T-helper 17 cell (primary cell): Measurements from ENCODE around the gene VPS37C. TPM values are rescaled to one million over a fixed set of nuclear protein-coding genes. Genes with fewer than 3 reads are reported as not detected.

Experiments
- ATAC-seq: fragments of 150-1000 bp; cut with Tn5 transposase; 2 replicates; pipeline ENCODE4 v1.10.0; 2021; ENCODE audit warnings: mild to moderate bottlenecking, moderate library complexity
- DNase-seq, 3 donors: peaks; one replicate each; pipeline versions ENCODE4 v3.0.0 to v3.0.0-alpha.2; 2020 to 2021
- H3K9me3 ChIP-seq: one replicate; pipeline ENCODE4 v1.7.0; 2013; ENCODE audit warnings: low read length, mild to moderate bottlenecking; ENCODE audit not compliant: control insufficient read depth, poor library complexity, severe bottlenecking
- H3K27ac Mint-ChIP-seq: one replicate; pipeline ENCODE4 v1.8.0; 2022; ENCODE audit warnings: mild to moderate bottlenecking, moderate library complexity, mixed read lengths
- H3K27me3 Mint-ChIP-seq: one replicate; pipeline ENCODE4 v1.8.0; 2022; ENCODE audit warnings: mixed read lengths
- H3K36me3 Mint-ChIP-seq: one replicate; pipeline ENCODE4 v1.8.0; 2022; ENCODE audit warnings: low read depth, mixed read lengths
- H3K4me1 Mint-ChIP-seq: one replicate; pipeline ENCODE4 v1.8.0; 2022; ENCODE audit warnings: mild to moderate bottlenecking, mixed read lengths
- H3K4me3 Mint-ChIP-seq: one replicate; pipeline ENCODE4 v1.8.0; 2022; ENCODE audit warnings: mild to moderate bottlenecking, moderate library complexity, mixed read lengths
- total RNA-seq, 4 donors: library from RNA in 2 of 4; stranded (reverse) in 2 of 4; gene quantifications; one replicate each; pipeline ENCODE4 v1.2.3 and lab custom pipeline; 2022 to 2026

VPS37C gene
- total RNA-seq, 2 donors from 2014 or later, result 3.5 to 5.6 TPM

DNA sequence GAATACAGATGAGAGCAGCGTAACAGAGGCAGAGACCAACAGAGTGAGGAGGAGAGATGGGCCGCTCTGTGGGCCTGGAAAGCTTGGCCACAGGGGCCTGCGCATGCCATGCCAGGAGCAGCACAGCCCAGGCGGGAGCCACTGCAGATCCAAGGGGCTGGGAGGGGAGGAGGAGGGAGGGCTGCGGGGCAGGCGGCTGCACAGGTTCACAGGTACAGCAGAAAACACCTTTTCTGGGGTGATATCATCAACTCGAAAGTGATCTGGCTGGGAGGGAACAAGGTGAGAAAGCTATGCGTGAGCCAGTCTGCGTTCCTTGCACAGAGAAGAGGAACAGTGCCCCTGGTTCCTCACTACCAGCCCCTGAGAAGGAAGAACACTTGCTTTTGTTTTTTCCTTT, 14.8 kb downstream of the VPS37C start:
- ATAC-seq (no peak), DNase-seq (no peak)
- no peaks in the 10 kb centered on the region for H3K27me3 Mint-ChIP-seq
- H3K4me3 Mint-ChIP-seq, result no peak overlapping the region
- H3K4me1 Mint-ChIP-seq, result peaks cover 23% of the 10 kb centered on the region
- no peaks in the 10 kb centered on the region for H3K9me3 ChIP-seq
- no peak overlapping the region for H3K27ac Mint-ChIP-seq
- peaks cover 2% of the 10 kb centered on the region for H3K36me3 Mint-ChIP-seq

DNA sequence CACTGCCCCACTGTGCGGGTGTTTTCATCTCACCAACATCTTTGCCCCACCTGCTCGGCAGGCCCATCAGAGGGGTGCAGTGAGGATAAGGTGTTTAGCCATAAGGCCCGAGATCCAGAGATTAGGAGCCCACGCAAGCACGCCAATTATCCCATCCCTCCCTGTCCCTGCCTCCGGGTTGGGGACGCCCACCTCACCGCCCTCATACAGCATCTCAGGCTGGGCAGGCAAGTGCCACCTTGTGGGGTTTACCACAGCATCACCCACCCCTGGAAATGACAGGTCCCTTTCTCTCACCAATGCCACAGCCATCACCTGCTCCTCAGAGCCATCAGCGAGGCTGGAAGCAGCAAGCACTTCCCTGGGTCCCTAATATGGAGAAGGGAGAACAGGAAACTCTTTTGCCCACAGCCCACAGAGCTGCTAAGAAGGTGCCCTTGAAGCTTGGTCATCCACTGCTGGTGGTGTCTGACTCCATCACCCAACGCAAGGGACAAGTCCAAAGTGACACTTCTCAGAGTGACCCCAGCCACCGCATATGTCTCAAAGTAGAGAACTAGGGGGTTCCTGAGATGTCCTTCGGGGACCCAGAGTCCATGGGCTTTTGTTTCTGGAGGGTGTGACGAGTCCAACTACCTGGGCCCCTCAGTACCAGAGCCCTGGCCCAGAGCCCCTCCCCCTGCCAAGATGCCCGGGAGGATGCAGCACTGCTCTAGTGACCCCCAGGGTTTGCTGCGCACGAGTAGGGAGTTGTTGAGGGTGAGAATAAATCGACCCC, 15.8 kb downstream of the VPS37C start:
- Mint-ChIP-seq H3K27me3 (no peaks in the 10 kb centered on the region), H3K4me3 (no peak overlapping the region), H3K4me1 (peaks cover 25% of the 10 kb centered on the region), H3K27ac (no peak overlapping the region), H3K36me3 (peaks cover 2% of the 10 kb centered on the region)
- H3K9me3 ChIP-seq, result no peaks in the 10 kb centered on the region
- no peak for ATAC-seq
- no peak for DNase-seq

DNA sequence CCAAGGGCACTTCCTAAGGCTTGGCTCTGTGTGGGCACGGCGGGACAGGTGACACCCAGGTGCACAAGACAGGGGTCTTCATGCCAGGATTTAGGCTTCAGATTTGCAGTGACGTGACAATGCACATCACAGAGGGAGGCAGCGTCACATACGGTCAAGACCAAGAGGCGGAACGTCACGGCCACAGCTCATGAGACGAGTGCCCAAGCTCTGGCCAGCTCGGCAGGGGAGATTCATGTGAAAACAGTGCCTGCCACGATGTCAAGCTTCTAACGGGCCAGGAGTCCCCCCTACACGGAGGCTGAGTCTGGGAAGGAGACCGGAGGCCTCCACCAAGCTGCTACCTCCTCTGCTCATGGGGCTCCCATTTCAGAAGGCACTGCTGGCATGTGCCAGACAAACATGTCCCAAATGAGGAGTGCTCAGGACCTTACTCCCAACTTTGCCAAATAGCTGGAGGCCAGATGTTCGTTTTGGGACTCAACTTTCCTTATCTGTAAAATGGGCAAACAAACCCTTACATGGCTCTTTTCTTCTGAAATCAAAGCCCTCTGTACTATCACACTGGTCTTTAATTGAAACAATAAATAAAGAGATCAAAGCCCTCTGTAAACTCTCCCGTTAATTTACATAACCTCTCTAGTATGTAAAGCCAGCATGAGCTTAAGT, 16.6 kb downstream of the VPS37C start:
- Mint-ChIP-seq H3K4me1 (peaks cover 18% of the 10 kb centered on the region), H3K4me3 (no peak overlapping the region), H3K27me3 (no peaks in the 10 kb centered on the region), H3K36me3 (no peaks in the 10 kb centered on the region), H3K27ac (no peak overlapping the region)
- DNase-seq (no peak), ATAC-seq (no peak)
- H3K9me3 ChIP-seq, result no peaks in the 10 kb centered on the region

DNA sequence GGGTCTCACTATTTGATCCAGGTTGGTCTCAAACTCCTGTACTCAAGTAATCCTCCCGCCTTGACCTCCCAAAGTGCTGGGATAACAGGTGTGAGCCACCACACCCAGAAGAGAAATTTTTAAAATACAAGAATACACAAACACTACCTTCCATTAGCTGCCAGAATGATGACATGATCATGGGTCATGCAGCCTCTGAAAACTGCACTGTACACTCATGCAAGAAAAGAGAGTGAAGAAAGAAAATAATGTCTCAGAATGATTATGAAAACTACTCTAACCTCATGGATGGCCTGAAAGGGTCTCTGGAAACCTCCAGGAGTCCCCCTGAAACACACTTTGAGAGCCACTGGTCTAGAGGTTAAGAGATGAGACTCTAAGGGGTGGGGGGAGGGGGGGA, 18.8 kb downstream of the VPS37C start:
- H3K4me3 Mint-ChIP-seq, result no peak overlapping the region
- no peak overlapping the region for H3K27ac Mint-ChIP-seq
- H3K4me1 Mint-ChIP-seq, result peaks cover 15% of the 10 kb centered on the region
- H3K9me3 ChIP-seq, result no peaks in the 10 kb centered on the region
- no peaks in the 10 kb centered on the region for H3K27me3 Mint-ChIP-seq
- DNase-seq, result no peak
- ATAC-seq, result no peak
- peaks cover 3% of the 10 kb centered on the region for H3K36me3 Mint-ChIP-seq

DNA sequence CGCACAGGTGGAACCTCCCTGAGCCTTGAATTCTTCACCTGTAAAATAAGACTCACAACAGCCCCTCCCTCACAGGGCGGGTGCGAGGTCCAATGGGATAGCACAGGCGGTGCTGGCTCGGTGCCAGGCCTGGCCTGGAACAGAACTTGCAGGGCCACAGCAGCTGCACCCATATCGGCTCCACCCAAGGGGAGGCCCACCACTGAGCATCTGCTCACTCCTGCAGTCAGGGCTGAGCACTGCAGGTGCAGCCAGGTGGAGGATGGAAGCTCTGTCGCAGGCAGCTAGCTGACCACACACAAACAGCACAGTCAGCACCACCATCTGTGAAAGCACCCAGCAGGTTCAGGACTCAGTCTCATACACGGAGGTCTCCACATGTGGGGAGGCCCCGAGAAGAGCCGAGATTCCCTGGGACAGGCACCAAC, 19.6 kb downstream of the VPS37C start:
- DNase-seq, result no peak
- no peaks in the 10 kb centered on the region for H3K9me3 ChIP-seq
- peaks cover 3% of the 10 kb centered on the region for H3K36me3 Mint-ChIP-seq
- H3K4me3 Mint-ChIP-seq, result no peak overlapping the region
- ATAC-seq, result no peak
- H3K4me1 Mint-ChIP-seq, result peaks cover 18% of the 10 kb centered on the region
- no peaks in the 10 kb centered on the region for H3K27me3 Mint-ChIP-seq
- H3K27ac Mint-ChIP-seq, result no peak overlapping the region

DNA sequence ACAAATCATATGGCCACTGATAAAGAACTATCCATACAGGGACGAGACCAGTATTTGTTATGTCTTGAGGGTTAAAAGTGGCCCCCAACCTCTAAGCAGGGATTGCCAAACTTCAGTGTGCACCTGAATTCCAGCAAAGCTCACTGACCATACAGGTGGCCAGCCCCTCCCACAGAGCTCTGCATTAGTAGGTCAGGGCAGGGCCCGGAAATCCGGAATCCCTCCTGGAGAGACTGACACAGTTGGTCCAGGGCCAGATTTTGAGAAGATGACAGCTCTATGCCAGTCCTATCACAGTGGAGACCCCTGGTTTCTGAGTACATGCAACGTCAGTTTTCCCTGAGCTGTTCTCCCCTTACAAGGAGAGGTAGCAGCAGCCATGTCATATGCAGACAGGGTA, 20.8 kb downstream of the VPS37C start:
- peaks cover 15% of the 10 kb centered on the region for H3K4me1 Mint-ChIP-seq
- H3K9me3 ChIP-seq, result no peaks in the 10 kb centered on the region
- peaks cover 5% of the 10 kb centered on the region for H3K36me3 Mint-ChIP-seq
- DNase-seq (no peak), ATAC-seq (no peak)
- no peak overlapping the region for H3K27ac Mint-ChIP-seq
- no peak overlapping the region for H3K4me3 Mint-ChIP-seq
- H3K27me3 Mint-ChIP-seq, result no peaks in the 10 kb centered on the region

DNA sequence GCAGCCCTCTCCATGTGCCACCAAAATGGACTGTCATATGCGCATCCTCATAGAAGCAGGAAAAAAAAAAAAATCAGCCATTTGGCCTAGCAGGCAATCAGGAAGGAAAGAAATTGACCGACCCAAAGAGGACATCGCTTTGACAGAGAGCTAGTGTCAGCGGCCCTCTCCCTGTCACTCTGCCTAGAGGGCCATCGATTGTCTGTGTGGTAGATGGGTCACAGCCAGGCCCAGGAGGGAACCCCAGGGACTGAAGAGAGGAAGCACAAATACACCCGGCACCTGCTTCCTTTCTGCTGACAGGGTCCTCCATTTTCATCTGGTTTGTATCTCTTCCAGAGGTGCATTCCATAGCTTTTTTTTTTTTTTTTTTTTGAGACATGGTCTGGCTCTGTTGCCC, 21.8 kb downstream of the VPS37C start:
- Mint-ChIP-seq H3K4me1 (peaks cover 14% of the 10 kb centered on the region), H3K36me3 (peaks cover 5% of the 10 kb centered on the region), H3K27ac (no peak overlapping the region), H3K27me3 (no peaks in the 10 kb centered on the region), H3K4me3 (no peak overlapping the region)
- H3K9me3 ChIP-seq, result no peaks in the 10 kb centered on the region
- no peak for ATAC-seq
- DNase-seq, result no peak

DNA sequence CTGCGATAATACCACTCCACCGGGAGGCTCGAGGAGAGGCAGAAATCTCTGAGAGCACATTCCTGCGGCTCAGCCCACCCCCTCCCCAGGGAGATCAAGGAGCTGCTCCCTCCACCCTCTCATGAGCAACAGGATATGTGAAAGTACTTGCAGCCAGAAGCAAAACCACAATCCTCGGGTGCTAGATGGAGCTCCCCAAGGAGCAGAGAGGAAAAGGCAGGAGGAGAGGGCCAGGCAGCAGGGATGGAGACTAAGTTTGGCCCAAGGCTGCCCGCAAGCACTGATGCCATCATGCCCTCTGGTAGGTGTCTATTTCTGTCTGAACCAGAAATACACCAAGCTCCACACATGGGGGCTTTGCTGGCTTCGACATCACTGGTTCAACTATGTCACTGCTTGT, 22.3 kb downstream of the VPS37C start:
- no peaks in the 10 kb centered on the region for H3K9me3 ChIP-seq
- Mint-ChIP-seq H3K36me3 (peaks cover 5% of the 10 kb centered on the region), H3K4me3 (no peak overlapping the region), H3K27me3 (no peaks in the 10 kb centered on the region), H3K4me1 (peaks cover 11% of the 10 kb centered on the region), H3K27ac (no peak overlapping the region)
- ATAC-seq (no peak), DNase-seq (no peak)

DNA sequence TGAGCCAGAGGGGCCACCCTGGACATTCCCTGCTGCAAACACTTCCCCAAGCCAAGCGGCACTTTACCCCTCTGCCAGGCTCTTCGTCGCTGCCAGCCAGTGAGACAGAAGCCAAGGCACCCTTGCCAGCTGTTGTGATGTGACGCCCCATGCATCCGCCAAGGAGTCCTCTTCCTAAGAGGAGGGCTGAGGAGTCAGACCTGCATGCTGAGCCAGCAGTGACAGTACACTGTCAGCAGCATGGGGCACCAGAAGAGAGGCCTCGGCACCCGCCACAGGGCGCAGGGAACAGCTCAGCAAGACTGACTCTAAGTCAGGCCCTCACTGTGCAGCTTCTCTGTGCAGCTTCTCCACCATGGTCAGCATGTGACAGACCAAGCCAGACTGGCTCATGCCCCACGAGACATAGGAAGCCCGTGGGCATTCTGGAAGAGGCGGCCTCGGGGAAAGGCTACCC, 26.4 kb downstream of the VPS37C start:
- H3K27ac Mint-ChIP-seq, result no peak overlapping the region
- ATAC-seq, result no peak

DNA sequence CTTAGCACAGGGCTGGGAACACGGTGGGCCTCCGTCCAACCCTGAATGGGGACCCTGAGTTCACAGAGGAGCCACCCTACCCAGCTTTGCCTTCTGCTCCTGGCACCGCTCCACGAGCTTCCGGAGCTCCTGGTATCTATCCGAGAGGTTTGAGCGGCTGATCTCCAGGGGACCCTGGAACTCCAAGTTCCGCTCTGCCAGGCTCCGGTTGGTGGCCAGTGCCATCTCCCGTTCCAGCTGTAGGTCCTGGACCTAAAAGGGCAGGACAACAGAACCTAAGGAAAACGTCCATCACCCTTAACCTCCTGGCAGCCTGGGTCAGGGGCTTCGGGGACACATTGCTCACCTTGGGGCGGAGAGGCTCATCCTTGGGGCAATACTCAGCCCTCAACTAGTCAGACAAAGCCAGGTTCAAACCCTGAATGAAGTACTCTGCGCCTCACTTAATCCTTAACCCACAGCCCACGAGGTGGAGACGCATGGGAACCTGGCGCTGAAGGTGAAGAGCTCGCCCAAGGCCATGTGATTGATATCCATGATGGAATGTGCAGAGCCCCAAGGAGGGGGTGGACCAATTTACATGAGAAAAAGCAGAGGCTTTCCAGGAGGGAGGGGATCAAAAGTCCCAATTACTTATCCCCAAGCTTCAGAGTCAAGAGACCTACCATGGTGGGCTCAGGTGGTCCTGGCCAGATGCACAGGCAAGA, 27.1 kb downstream of the VPS37C start:
- H3K36me3 Mint-ChIP-seq, result peaks cover 7% of the 10 kb centered on the region
- ATAC-seq, result no peak

More for the DNA sequence above, 26.4 kb downstream of the VPS37C start:
- H3K4me1 Mint-ChIP-seq, result peaks cover 12% of the 10 kb centered on the region
- no peak for DNase-seq
- H3K27me3 Mint-ChIP-seq, result no peaks in the 10 kb centered on the region
- no peak overlapping the region for H3K4me3 Mint-ChIP-seq
- peaks cover 6% of the 10 kb centered on the region for H3K36me3 Mint-ChIP-seq
- no peaks in the 10 kb centered on the region for H3K9me3 ChIP-seq

DNA sequence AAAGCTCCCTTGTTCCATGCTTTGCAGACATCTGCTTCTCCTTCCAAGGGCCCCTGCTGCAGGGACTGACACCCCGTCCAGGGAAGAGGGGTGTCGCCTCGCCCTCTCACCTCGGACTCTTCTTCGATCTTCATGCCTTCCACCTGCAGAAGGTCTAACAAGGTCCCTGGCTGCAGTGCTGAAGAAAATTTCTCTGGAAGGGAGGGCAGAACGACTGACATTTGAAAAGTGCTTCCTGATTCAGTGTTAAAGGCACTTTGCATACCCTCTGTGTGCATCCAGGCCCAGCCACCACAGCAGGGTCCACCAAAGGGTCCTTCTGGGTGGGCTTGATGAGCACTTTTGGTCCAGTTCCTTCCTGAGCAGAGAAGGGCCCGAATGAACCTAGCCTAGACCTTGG, 28.1 kb downstream of the VPS37C start:
- ATAC-seq (no peak), DNase-seq (no peak)
- Mint-ChIP-seq H3K27me3 (no peaks in the 10 kb centered on the region), H3K4me1 (peaks cover 21% of the 10 kb centered on the region), H3K27ac (no peak overlapping the region), H3K36me3 (peaks cover 7% of the 10 kb centered on the region), H3K4me3 (peak overlapping the region; percentile 52)
- H3K9me3 ChIP-seq, result no peaks in the 10 kb centered on the region

More for the DNA sequence above, 27.1 kb downstream of the VPS37C start:
- H3K27me3 Mint-ChIP-seq, result no peaks in the 10 kb centered on the region
- no peak for DNase-seq
- H3K9me3 ChIP-seq, result no peaks in the 10 kb centered on the region
- H3K4me1 Mint-ChIP-seq, result peaks cover 19% of the 10 kb centered on the region
- H3K27ac Mint-ChIP-seq, result no peak overlapping the region
- no peak overlapping the region for H3K4me3 Mint-ChIP-seq

DNA sequence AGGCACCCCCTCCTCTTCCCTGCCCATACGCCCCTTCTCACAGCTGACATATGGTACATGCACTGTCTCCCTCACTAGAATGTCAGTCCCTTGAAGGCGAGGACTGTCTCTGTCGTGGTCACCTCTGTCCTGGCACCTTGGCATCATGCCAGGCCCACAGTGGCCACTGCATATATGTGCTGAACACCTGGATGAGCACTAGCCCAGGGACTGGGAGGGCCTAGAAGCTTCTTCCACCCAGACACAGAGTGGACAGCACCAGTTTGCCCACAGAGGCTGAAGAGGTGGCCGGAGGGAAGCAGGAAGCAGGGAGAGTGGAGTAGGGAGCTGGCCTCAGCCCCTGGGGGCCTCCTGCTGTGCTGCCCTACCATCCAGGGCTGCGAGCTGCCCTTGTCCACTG, 28.6 kb downstream of the VPS37C start:
- no peaks in the 10 kb centered on the region for H3K27me3 Mint-ChIP-seq
- H3K27ac Mint-ChIP-seq, result no peak overlapping the region
- no peak overlapping the region for H3K4me3 Mint-ChIP-seq
- H3K4me1 Mint-ChIP-seq, result peaks cover 21% of the 10 kb centered on the region
- DNase-seq (no peak), ATAC-seq (no peak)
- H3K9me3 ChIP-seq, result no peaks in the 10 kb centered on the region
- H3K36me3 Mint-ChIP-seq, result peaks cover 7% of the 10 kb centered on the region

DNA sequence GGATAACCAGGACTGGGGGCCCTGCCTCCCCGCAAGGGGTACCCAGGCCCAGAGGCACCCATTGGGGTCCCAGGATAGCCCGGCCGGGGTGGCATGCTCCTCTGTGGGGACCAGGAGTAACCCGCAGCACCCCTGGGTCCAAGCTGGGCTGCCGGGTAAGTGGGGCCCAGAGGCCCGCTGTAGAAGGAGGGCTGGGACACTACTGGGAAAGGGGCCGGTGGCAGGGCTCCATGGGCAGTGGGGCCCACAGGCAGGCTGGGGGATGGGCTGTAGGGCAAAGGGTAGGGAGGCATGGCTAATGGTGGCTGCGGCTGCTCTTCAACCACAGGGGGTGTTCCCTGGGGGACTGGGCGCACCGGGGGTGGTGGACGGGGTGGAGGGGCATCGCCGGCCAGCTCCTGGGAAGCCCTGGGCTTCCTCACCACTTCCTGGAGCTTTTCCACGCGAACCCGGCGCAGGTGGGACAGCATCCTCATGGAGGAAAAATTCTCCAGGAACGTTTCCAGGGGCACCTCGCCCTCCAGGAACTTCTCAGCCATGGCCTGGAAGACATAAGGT, 29.1 kb downstream of the VPS37C start:
- ATAC-seq, result no peak
- Mint-ChIP-seq H3K27ac (no peak overlapping the region), H3K4me3 (no peak overlapping the region), H3K4me1 (peaks cover 19% of the 10 kb centered on the region), H3K36me3 (peaks cover 5% of the 10 kb centered on the region), H3K27me3 (no peaks in the 10 kb centered on the region)
- no peak for DNase-seq
- no peaks in the 10 kb centered on the region for H3K9me3 ChIP-seq
